Midbrain (tissue), 1 donor: Measurements from ENCODE around the gene SLC25A39.
"Not testable (repeated sequence)": the region's sequence is repeated elsewhere in the genome, so short reads cannot be mapped to it uniquely, and the experiment has no call there.

ENCODE experiments used
- DNase-seq: peaks from one replicate; lab custom pipeline; 2025; lab: John Stamatoyannopoulos, UW

Gene SLC25A39

GRCh38 chr17:44324571-44325275 lies at the start of gene SLC25A39:
TSS of gene SLC25A39 (minus strand) at chr17:44324823. CDS start at chr17:44323562, 1,261 bp downstream.
- peak; percentile 96 for DNase-seq

GRCh38 chr17:44372036-44372435 lies 47.4 kb upstream of the SLC25A39 start:
- DNase-seq, result no peak

GRCh38 chr17:44369414-44370023 lies 44.9 kb upstream of the SLC25A39 start:
- DNase-seq, result not testable (repeated sequence)

- not testable (repeated sequence) for DNase-seq
Measured at GRCh38 chr17:44368391-44369243, 44.0 kb upstream of the SLC25A39 start.

- no peak for DNase-seq
Measured at GRCh38 chr17:44367231-44367979, 42.8 kb upstream of the SLC25A39 start.

- not testable (repeated sequence) for DNase-seq
Measured at GRCh38 chr17:44365051-44365450, 40.4 kb upstream of the SLC25A39 start.

GRCh38 chr17:44363613-44364159 lies 39.1 kb upstream of the SLC25A39 start, which contains the start of gene FAM171A2:
TSS of gene FAM171A2 (minus strand) at chr17:44363853. CDS start at chr17:44363714, 139 bp downstream.
- peak; percentile 64 for DNase-seq

GRCh38 chr17:44362949-44363612 lies 38.5 kb upstream of the SLC25A39 start:
- DNase-seq, result no peak

GRCh38 chr17:44362459-44362948 lies 37.9 kb upstream of the SLC25A39 start:
- DNase-seq, result no peak

- no peak for DNase-seq
Measured at GRCh38 chr17:44361292-44362260, 37.0 kb upstream of the SLC25A39 start.

- DNase-seq, result no peak
Measured at GRCh38 chr17:44360826-44361225, 36.2 kb upstream of the SLC25A39 start.

- DNase-seq, result no peak
Measured at GRCh38 chr17:44360144-44360533, 35.5 kb upstream of the SLC25A39 start.

GRCh38 chr17:44359458-44360143 lies 35.0 kb upstream of the SLC25A39 start:
- DNase-seq, result no peak

- DNase-seq, result no peak
Measured at GRCh38 chr17:44359006-44359405, 34.4 kb upstream of the SLC25A39 start.

- DNase-seq, result no peak
Measured at GRCh38 chr17:44358066-44358465, 33.4 kb upstream of the SLC25A39 start.

GRCh38 chr17:44356241-44356640 lies 31.6 kb upstream of the SLC25A39 start:
- DNase-seq, result no peak

- no peak for DNase-seq
Measured at GRCh38 chr17:44355642-44356099, 31.0 kb upstream of the SLC25A39 start.

GRCh38 chr17:44354582-44355561 lies 30.2 kb upstream of the SLC25A39 start:
- DNase-seq, result no peak
